IMR-90 (cell line): ENCODE data around the gene GRID1. TPM values are rescaled to one million over a fixed set of nuclear protein-coding genes. Genes with fewer than 3 reads are reported as not detected.

Experiments used
- ATAC-seq: fragments of 200-7000 bp; cut with Tn5 transposase; 2 replicates; pipeline ENCODE4 v1.9.1; 2020; ENCODE audit warnings: low read depth, mild to moderate bottlenecking, moderate library complexity
- BruUV-seq: library from RNA; stranded (reverse); fragments of 400-500 nt; replicated peaks from 2 replicates; lab custom pipeline; 2021; lab: Mats Ljungman, UMichigan
- CTCF ChIA-PET: fragments of 300-600 bp; formaldehyde crosslinking; extraction: SDS; loops from one replicate; lab custom pipeline; 2021; ENCODE audit warnings: antibody characterized with exemption; lab: Yijun Ruan, JAX
- POLR2A ChIA-PET: fragments of 300-600 bp; sonication (Branson Sonifier 250); formaldehyde crosslinking; loops from one replicate; lab custom pipeline; 2022; ENCODE audit warnings: antibody characterized with exemption; ENCODE audit not compliant: unreplicated experiment; lab: Charles Lee
- DNase-seq: peaks from one replicate; pipeline ENCODE4 v3.0.0; 2013
- H2AFZ ChIP-seq: replicated peaks from 2 replicates; pipeline ENCODE3; 2013; ENCODE audit warnings: low read length, mild to moderate bottlenecking; ENCODE audit not compliant: poor library complexity
- H2AK5ac ChIP-seq: 2 replicates; pipeline ENCODE4 v1.6.1; 2013; ENCODE audit warnings: low read depth, low read length, inconsistent platforms
- H2AK9ac ChIP-seq: replicated peaks from 2 replicates; pipeline ENCODE3; 2013; ENCODE audit warnings: mild to moderate bottlenecking, low read depth, low read length, moderate library complexity; ENCODE audit not compliant: poor library complexity
- H2BK120ac ChIP-seq: 2 replicates; pipeline ENCODE4 v1.6.1; 2013; ENCODE audit warnings: low read depth, low read length, inconsistent platforms
- H2BK15ac ChIP-seq: 3 replicates; pipeline ENCODE4 v1.6.1; 2013; ENCODE audit warnings: low read depth, low read length, inconsistent platforms
- H2BK20ac ChIP-seq: 2 replicates; pipeline ENCODE4 v1.6.1; 2013; ENCODE audit warnings: low read depth, mild to moderate bottlenecking, inconsistent platforms, low read length, moderate library complexity
- H2BK5ac ChIP-seq: 2 replicates; pipeline ENCODE4 v1.6.1; 2013; ENCODE audit warnings: mild to moderate bottlenecking, low read depth, low read length, inconsistent platforms; ENCODE audit not compliant: poor library complexity, severe bottlenecking
- H3K14ac ChIP-seq: replicated peaks from 2 replicates; pipeline ENCODE4 v1.6.1; 2013; ENCODE audit warnings: low read depth, low read length, inconsistent platforms
- H3K18ac ChIP-seq: 2 replicates; pipeline ENCODE4 v1.6.1; 2013; ENCODE audit warnings: low read depth, low read length, control low read depth
- H3K23ac ChIP-seq: 2 replicates; pipeline ENCODE4 v1.6.1; 2013; ENCODE audit warnings: low read depth, low read length, inconsistent platforms
- H3K27ac ChIP-seq: 2 replicates; pipeline ENCODE4 v1.5.1; 2013; ENCODE audit warnings: mild to moderate bottlenecking, control low read depth, low read length; ENCODE audit not compliant: insufficient read depth
- H3K27me3 ChIP-seq: 2 replicates; pipeline ENCODE4 v1.6.1; 2013; ENCODE audit warnings: low read length; ENCODE audit not compliant: control insufficient read depth, insufficient read depth
- H3K36me3 ChIP-seq: 2 replicates; pipeline ENCODE4 v1.6.1; 2013; ENCODE audit warnings: low read length, mixed read lengths; ENCODE audit not compliant: control insufficient read depth, insufficient read depth
- H3K4ac ChIP-seq: 2 replicates; pipeline ENCODE4 v1.6.1; 2013; ENCODE audit warnings: low read depth, low read length, inconsistent platforms
- H3K4me1 ChIP-seq: 2 replicates; pipeline ENCODE4 v1.6.1; 2013; ENCODE audit warnings: low read length, mixed read lengths; ENCODE audit not compliant: control insufficient read depth, insufficient read depth
- H3K4me2 ChIP-seq: 2 replicates; pipeline ENCODE4 v1.6.1; 2013; ENCODE audit warnings: low read depth, mild to moderate bottlenecking, control low read depth, low read length, moderate library complexity
- H3K4me3 ChIP-seq: 2 replicates; pipeline ENCODE4 v1.5.1; 2013; ENCODE audit warnings: low read depth, mild to moderate bottlenecking, control low read depth, low read length, moderate library complexity; ENCODE audit not compliant: insufficient read depth
- H3K56ac ChIP-seq: 2 replicates; pipeline ENCODE4 v1.6.1; 2013; ENCODE audit warnings: low read length, inconsistent platforms; ENCODE audit not compliant: insufficient read depth; ENCODE audit errors: extremely low read depth
- H3K79me1 ChIP-seq, 2 experiments: 2 replicates each; pipeline ENCODE4 v1.6.1; 2013; ENCODE audit warnings: low read length in 2 of 2, inconsistent platforms in 1 of 2, low read depth in 1 of 2
- H3K9ac ChIP-seq: 2 replicates; pipeline ENCODE4 v1.6.1; 2013; ENCODE audit warnings: low read depth, low read length, control low read depth
- H3K9me1 ChIP-seq: 2 replicates; pipeline ENCODE4 v1.6.1; 2013; ENCODE audit warnings: low read length, inconsistent platforms; ENCODE audit not compliant: insufficient read depth
- H3K9me3 ChIP-seq: 2 replicates; pipeline ENCODE4 v1.6.1; 2013; ENCODE audit warnings: low read length; ENCODE audit not compliant: control insufficient read depth, insufficient read depth
- H4K20me1 ChIP-seq: 2 replicates; pipeline ENCODE4 v1.6.1; 2013; ENCODE audit warnings: low read length, inconsistent platforms; ENCODE audit not compliant: insufficient read depth
- H4K5ac ChIP-seq: 2 replicates; pipeline ENCODE4 v1.6.1; 2013; ENCODE audit warnings: mild to moderate bottlenecking, low read depth, low read length, control low read depth
- H4K8ac ChIP-seq, 2 experiments: 2 replicates each; pipeline ENCODE4 v1.6.1; 2013; ENCODE audit warnings: low read depth in 2 of 2, low read length in 2 of 2, control low read depth in 1 of 2, inconsistent platforms in 1 of 2
- H4K91ac ChIP-seq: 2 replicates; pipeline ENCODE4 v1.6.1; 2013; ENCODE audit warnings: low read depth, low read length, inconsistent platforms; ENCODE audit not compliant: insufficient read depth
- BHLHE40 ChIP-seq: fragments of 150-350 bp; IDR thresholded peaks from 2 replicates; pipeline ENCODE4 v1.6.1; 2016; ENCODE audit warnings: mild to moderate bottlenecking, low read depth, low read length
- CEBPB ChIP-seq: IDR thresholded peaks from 2 replicates; pipeline ENCODE4 v1.6.1; 2012; ENCODE audit warnings: low read depth, low read length, improper control_type of control experiment
- CHD1 ChIP-seq: IDR thresholded peaks from 2 replicates; pipeline ENCODE4 v1.6.1; 2012; ENCODE audit warnings: low read depth, low read length, improper control_type of control experiment
- ELK1 ChIP-seq: fragments of 150-350 bp; IDR thresholded peaks from 2 replicates; pipeline ENCODE4 v1.6.1; 2016; ENCODE audit warnings: low read depth, mild to moderate bottlenecking, low read length, moderate library complexity, borderline replicate concordance
- MAFK ChIP-seq: IDR thresholded peaks from 2 replicates; pipeline ENCODE4 v1.6.1; 2012; ENCODE audit warnings: low read depth, low read length, improper control_type of control experiment
- MXI1 ChIP-seq: IDR thresholded peaks from 2 replicates; pipeline ENCODE4 v1.6.1; 2012; ENCODE audit warnings: low read depth, mild to moderate bottlenecking, low read length, moderate library complexity, borderline replicate concordance
- NFE2L2 ChIP-seq: fragments of 150-350 bp; IDR thresholded peaks from 2 replicates; pipeline ENCODE4 v1.6.1; 2016; ENCODE audit warnings: low read depth, mild to moderate bottlenecking, low read length
- RFX5 ChIP-seq: IDR thresholded peaks from 2 replicates; pipeline ENCODE4 v1.8.0; 2012; ENCODE audit warnings: low read depth, mild to moderate bottlenecking, low read length, moderate library complexity
- SMC3 ChIP-seq: fragments of 150-350 bp; IDR thresholded peaks from 2 replicates; pipeline ENCODE4 v1.6.1; 2016; ENCODE audit warnings: low read depth, mild to moderate bottlenecking, antibody characterized with exemption, low read length, moderate library complexity
- WGBS, 2 experiments: methylation state at CpG; one replicate each; pipeline versions ENCODE4 v1.1.5 to v1.1.7; 2013; ENCODE audit warnings: missing lambda C conversion rate in 2 of 2; ENCODE audit not compliant: insufficient read length in 1 of 2; ENCODE audit errors: extremely low coverage in 2 of 2; 5-methylcytosine and 5-hydroxymethylcytosine counted together
- dilution Hi-C: fragments of 300-500 bp; cut with HindIII; formaldehyde crosslinking; loops from one replicate; pipeline ENCODE4 v1.14.3; 2018; ENCODE audit warnings: low sequenced_read_pairs; ENCODE audit not compliant: unreplicated experiment
- in situ Hi-C: fragments of 300-500 bp; cut with MboI; formaldehyde crosslinking; loops from 3 replicates; pipeline ENCODE4 v1.14.3; 2019; ENCODE audit warnings: low sequenced_read_pairs, inconsistent platforms, mixed read lengths
- intact Hi-C: fragments of 100-400 bp; cut with micrococcal nuclease; formaldehyde crosslinking; loops from 2 replicates; pipeline ENCODE4 v1.10.0; 2022
- polyA plus RNA-seq, 3 experiments: library from polyadenylated mRNA; depleted of rRNA; stranded (reverse); fragments of >200 nt; gene quantifications; 2 replicates each; pipeline ENCODE4 v1.2.3, GENCODE V29; 2012; ENCODE audit warnings: low replicate concordance in 1 of 3
- total RNA-seq: library from RNA; depleted of rRNA; stranded (reverse); fragments of >200 nt; gene quantifications from 2 replicates; pipeline ENCODE4 v1.2.3, GENCODE V29; 2012
- TF ChIP-seq, protein P1 (sequence below): conservative IDR thresholded peaks from 2 replicates; pipeline ENCODE4 v1.5.1; 2012; ENCODE audit warnings: mild to moderate bottlenecking, low read depth, low read length, improper control_type of control experiment

Gene GRID1
- total and polyA plus RNA-seq, 2 of the 4 experiments (the other 2 are of a cell fraction) = not detected

GRCh38 chr10:86294346-86295265, 72.0 kb downstream of the GRID1 start:
- H3K14ac ChIP-seq = no peak overlapping the region
- H3K27me3 ChIP-seq = no peaks in the 10 kb centered on the region
- H3K79me1 ChIP-seq = no peaks in the 10 kb centered on the region
- ChIA-PET POLR2A (no interaction called here), CTCF (no interaction called here)
- H2AK5ac ChIP-seq = no peak overlapping the region
- no peak overlapping the region for H3K23ac ChIP-seq
- H3K9ac ChIP-seq = no peak overlapping the region
- no peaks in the 10 kb centered on the region for H3K9me1 ChIP-seq
- H2BK120ac ChIP-seq = no peak overlapping the region
- no peak overlapping the region for H4K91ac ChIP-seq
- no peak overlapping the region for H4K8ac ChIP-seq
- no TSS peak for BruUV-seq
- no peaks in the 10 kb centered on the region for H4K20me1 ChIP-seq
- no peaks in the 10 kb centered on the region for H3K4me1 ChIP-seq
- no peak overlapping the region for H3K4me2 ChIP-seq
- no peak overlapping the region for H2AK9ac ChIP-seq
- no peak overlapping the region for H2BK15ac ChIP-seq
- H3K27ac ChIP-seq = no peak overlapping the region
- H3K36me3 ChIP-seq = no peaks in the 10 kb centered on the region
- ATAC-seq (no peak), DNase-seq (no peak)
- no peak overlapping the region for H2BK5ac ChIP-seq
- H3K4ac ChIP-seq = no peak overlapping the region
- H2AFZ ChIP-seq = no peak overlapping the region
- in situ Hi-C loops = no loop called here
- no peaks in the 10 kb centered on the region for H3K9me3 ChIP-seq
- WGBS, 2 experiments = 64% methylated on average over 11 of the region's 16 CpGs; no CpG with 5 or more reads in 1 of the 2 experiments
- no peak overlapping the region for H4K5ac ChIP-seq
- dilution Hi-C loops = no loop called here
- TF ChIP-seq RFX5 = no peak
- TF ChIP-seq MAFK = no peak
- TF ChIP-seq CEBPB = no peak
- TF ChIP-seq SMC3 = no peak
- no peak for TF ChIP-seq CHD1
- no peak for TF ChIP-seq ELK1
- no peak for TF ChIP-seq MXI1
- no peak for TF ChIP-seq NFE2L2
- TF ChIP-seq, protein P1, sequence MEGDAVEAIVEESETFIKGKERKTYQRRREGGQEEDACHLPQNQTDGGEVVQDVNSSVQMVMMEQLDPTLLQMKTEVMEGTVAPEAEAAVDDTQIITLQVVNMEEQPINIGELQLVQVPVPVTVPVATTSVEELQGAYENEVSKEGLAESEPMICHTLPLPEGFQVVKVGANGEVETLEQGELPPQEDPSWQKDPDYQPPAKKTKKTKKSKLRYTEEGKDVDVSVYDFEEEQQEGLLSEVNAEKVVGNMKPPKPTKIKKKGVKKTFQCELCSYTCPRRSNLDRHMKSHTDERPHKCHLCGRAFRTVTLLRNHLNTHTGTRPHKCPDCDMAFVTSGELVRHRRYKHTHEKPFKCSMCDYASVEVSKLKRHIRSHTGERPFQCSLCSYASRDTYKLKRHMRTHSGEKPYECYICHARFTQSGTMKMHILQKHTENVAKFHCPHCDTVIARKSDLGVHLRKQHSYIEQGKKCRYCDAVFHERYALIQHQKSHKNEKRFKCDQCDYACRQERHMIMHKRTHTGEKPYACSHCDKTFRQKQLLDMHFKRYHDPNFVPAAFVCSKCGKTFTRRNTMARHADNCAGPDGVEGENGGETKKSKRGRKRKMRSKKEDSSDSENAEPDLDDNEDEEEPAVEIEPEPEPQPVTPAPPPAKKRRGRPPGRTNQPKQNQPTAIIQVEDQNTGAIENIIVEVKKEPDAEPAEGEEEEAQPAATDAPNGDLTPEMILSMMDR = no peak
- TF ChIP-seq BHLHE40 = no peak
- H3K56ac ChIP-seq = no peak overlapping the region
- no peak overlapping the region for H3K4me3 ChIP-seq
- intact Hi-C loops = no loop called here
- H2BK20ac ChIP-seq = no peak overlapping the region
- H3K18ac ChIP-seq = no peak overlapping the region
